HUES48 (cell line): ENCODE results near the gene ABHD16A.
"Not testable (repeated sequence)": the region's sequence is repeated elsewhere in the genome, so short reads cannot be mapped to it uniquely, and the experiment has no call there.

Experiments used
- H3K27ac ChIP-seq: one replicate; pipeline ENCODE4 v1.7.0; 2013; ENCODE audit warnings: low read depth, low read length, inconsistent platforms
- H3K27me3 ChIP-seq: 2 replicates; pipeline ENCODE4 v1.6.1; 2013; ENCODE audit warnings: mild to moderate bottlenecking, low read length; ENCODE audit not compliant: control insufficient read depth, insufficient read depth
- H3K36me3 ChIP-seq: 2 replicates; pipeline ENCODE4 v1.6.1; 2013; ENCODE audit warnings: low read length; ENCODE audit not compliant: control insufficient read depth, insufficient read depth
- H3K4me1 ChIP-seq: 2 replicates; pipeline ENCODE4 v1.6.1; 2013; ENCODE audit warnings: mild to moderate bottlenecking, low read length; ENCODE audit not compliant: control insufficient read depth, insufficient read depth
- H3K4me3 ChIP-seq: 2 replicates; pipeline ENCODE4 v1.5.1; 2013; ENCODE audit warnings: mild to moderate bottlenecking, low read depth, low read length
- H3K9ac ChIP-seq: 2 replicates; pipeline ENCODE4 v1.6.1; 2013; ENCODE audit warnings: mild to moderate bottlenecking, low read depth, low read length, moderate library complexity
- H3K9me3 ChIP-seq: 2 replicates; pipeline ENCODE4 v1.6.1; 2013; ENCODE audit warnings: low read length; ENCODE audit not compliant: control insufficient read depth, insufficient read depth

ABHD16A gene

DNA sequence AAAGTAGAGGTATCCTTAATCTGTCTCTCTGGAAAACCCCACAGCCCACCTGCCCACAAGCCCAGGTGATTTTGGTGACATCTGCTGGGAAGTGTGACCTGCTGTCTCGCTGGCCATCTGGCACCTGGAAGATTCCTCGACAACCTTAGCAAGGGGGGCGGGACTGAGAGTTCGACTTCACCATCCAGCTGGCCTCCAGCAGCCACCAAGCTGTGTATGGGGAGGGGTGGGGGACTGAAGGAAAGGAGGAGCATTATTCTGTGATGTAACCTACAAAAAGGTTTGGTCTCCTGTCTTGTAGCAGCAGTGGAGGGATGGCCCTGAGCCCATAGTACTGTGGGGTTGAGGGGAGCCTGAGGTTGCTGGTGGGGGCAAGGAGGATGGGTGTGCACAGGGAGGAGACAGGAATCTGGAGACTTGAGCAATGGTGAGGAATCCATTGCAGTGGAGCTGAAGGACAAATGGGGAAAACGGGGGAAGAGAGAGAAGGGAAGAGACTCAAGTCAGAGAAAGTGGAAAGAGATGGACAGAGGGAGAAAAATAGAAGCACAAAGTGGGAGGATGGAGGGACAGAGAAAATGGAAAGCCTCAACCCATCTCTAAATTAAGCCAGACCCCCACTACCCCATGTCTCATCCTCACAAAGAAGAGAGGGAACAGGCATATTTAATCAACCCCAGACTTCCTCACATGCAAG lies 7.5 kb upstream of the ABHD16A start:
- Histone ChIP-seq H3K9ac (no peak overlapping the region), H3K36me3 (no peaks in the 10 kb centered on the region), H3K4me1 (peaks cover 19% of the 10 kb centered on the region), H3K27ac (no peak overlapping the region), H3K4me3 (no peak overlapping the region), H3K9me3 (no peaks in the 10 kb centered on the region), H3K27me3 (no peaks in the 10 kb centered on the region)

DNA sequence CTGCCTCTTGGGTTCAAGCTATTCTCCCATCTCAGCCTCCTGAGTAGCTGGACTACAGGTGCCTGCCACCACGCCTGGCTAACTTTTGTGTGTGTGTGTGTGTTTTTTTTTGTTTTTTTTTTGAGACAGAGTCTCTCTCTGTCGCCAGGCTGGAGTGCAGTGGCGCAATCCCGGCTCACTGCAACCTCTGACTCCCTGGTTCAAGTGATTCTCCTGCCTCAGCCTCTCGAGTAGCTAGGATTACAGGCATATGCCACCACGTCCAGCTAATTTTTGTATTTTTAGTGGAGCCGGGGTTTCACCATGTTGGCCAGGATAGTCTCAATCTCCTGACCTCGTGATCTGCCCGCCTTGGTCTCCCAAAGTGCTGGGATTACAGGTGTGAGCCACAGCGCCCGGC lies 6.0 kb upstream of the ABHD16A start:
- not testable (repeated sequence) for H3K9me3 ChIP-seq, H3K36me3 ChIP-seq, H3K27me3 ChIP-seq, H3K27ac ChIP-seq, H3K4me3 ChIP-seq, H3K4me1 ChIP-seq, H3K9ac ChIP-seq

DNA sequence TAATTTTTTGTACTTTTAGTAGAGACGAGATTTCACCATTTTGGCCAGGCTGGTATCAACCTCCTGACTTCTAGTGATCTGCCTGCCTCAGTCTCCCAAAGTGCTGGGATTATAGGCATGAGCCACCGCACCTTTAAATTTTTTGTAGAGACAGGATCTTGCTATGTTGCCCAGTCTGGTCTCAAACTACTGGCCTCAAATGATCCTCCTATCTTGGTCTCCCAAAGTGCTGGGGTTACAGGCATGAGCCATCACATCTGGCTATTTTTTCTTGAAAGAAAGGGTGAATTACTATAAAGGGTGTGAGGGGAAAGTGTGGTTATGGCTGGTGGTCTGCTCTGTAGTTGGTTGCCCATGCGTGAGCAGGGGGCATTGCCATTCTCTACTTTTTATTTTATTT lies 5.1 kb upstream of the ABHD16A start:
- H3K4me1 ChIP-seq, result no peaks in the 10 kb centered on the region
- no peaks in the 10 kb centered on the region for H3K9me3 ChIP-seq
- no peak overlapping the region for H3K27ac ChIP-seq
- no peak overlapping the region for H3K9ac ChIP-seq
- H3K36me3 ChIP-seq, result no peaks in the 10 kb centered on the region
- H3K27me3 ChIP-seq, result no peaks in the 10 kb centered on the region
- H3K4me3 ChIP-seq, result no peak overlapping the region

DNA sequence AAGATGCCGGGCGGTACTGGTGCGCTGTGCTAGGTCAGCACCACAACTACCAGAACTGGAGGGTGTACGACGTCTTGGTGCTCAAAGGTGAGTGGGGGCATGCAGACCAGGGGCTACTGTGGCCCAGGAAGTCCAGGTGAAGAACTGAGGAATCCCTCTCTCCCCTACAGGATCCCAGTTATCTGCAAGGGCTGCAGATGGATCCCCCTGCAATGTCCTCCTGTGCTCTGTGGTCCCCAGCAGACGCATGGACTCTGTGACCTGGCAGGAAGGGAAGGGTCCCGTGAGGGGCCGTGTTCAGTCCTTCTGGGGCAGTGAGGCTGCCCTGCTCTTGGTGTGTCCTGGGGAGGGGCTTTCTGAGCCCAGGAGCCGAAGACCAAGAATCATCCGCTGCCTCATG lies 4.6 kb upstream of the ABHD16A start:
- no peak overlapping the region for H3K9ac ChIP-seq
- no peaks in the 10 kb centered on the region for H3K36me3 ChIP-seq
- H3K9me3 ChIP-seq, result no peaks in the 10 kb centered on the region
- H3K4me1 ChIP-seq, result no peaks in the 10 kb centered on the region
- H3K27me3 ChIP-seq, result no peaks in the 10 kb centered on the region
- H3K4me3 ChIP-seq, result no peak overlapping the region
- no peak overlapping the region for H3K27ac ChIP-seq

DNA sequence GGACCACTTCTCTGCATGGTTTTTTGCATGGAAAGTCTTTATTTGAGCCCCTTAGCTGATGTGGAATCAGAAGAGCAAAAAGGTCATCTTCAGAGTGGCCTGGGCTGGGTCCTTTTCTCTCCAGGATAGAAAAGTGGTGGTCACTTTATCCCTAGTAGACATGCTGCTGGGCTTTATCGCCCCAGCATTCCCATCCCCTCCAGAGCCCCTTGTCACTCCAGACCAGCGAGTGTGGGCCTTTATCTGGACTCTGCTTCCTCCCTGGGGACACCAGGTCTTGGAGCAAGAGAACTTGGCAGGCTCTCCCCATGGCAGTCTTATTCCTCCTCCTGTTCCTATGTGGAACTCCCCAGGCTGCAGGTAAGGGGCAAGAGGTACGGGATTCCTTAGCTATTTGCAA lies 3.5 kb upstream of the ABHD16A start, which contains the start of gene LY6G6F:
Gene LY6G6F, plus strand, starts transcription at position 268 of the 400 bp plus-strand sequence. Its CDS starts 41 bp downstream, at position 309.
- Histone ChIP-seq H3K27me3 (no peaks in the 10 kb centered on the region), H3K9me3 (no peaks in the 10 kb centered on the region), H3K9ac (no peak within 1 kb of the TSS), H3K4me3 (no peak within 1 kb of the TSS), H3K4me1 (0 out of 2 replicates have a peak, but pooled peaks cover 7% of the 10 kb centered on the region), H3K27ac (no peak within 1 kb of the TSS), H3K36me3 (no peaks in the 10 kb centered on the region)

DNA sequence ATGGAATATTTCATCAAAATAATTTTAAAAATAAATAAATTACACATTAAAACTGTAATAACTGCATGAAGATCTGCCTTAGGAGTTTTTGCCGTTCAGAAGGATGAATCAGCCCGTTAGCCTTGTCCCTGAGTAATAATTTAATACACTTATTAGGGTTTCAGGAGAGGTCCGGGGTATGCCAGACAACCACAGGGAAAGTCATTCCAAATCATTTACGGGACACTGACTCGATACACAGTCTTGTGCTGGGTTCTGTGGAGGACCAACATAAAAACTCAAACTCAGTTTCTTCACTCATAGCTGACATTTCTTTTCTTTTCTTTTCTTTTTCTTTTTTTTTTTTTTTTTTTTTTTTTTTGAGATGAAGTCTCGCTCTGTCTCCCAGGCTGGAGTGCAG lies 2.8 kb upstream of the ABHD16A start:
- 0 out of 2 replicates have a peak, but pooled peaks cover 7% of the 10 kb centered on the region for H3K4me1 ChIP-seq
- no peak overlapping the region for H3K9ac ChIP-seq
- no peaks in the 10 kb centered on the region for H3K27me3 ChIP-seq
- no peaks in the 10 kb centered on the region; the same call in 1 of the 2 replicates for H3K36me3 ChIP-seq
- H3K27ac ChIP-seq, result no peak overlapping the region
- no peak overlapping the region for H3K4me3 ChIP-seq
- H3K9me3 ChIP-seq, result no peaks in the 10 kb centered on the region

DNA sequence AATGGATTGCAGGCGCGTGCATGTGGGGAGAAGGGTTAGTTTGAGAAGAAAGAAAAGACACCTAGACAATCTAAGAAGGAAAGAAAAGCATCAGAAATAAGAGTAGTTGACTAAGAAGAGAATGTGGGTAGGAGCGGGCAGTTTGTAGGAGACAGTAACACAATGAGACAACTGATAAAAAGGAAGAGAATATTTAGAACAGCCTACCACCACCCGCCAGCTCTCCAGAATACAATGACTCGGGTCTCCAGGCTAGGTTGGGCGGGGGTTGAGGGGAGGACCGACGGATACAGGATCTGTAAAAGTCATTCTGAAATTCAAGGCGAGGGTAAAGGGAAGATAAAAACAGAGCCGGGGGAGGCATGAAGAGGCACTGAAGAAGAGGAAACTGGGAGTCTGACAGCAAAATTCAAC lies 712 bp downstream of the ABHD16A start:
- H3K27ac ChIP-seq, result peak overlapping the region; percentile 93
- peak overlapping the region; percentile 89 for H3K4me3 ChIP-seq
- H3K27me3 ChIP-seq, result no peaks in the 10 kb centered on the region
- H3K4me1 ChIP-seq, result 0 out of 2 replicates have a peak, but pooled peaks cover 7% of the 10 kb centered on the region
- peak overlapping the region; percentile 75 for H3K9ac ChIP-seq
- peaks cover 17% of the 10 kb centered on the region; the same call in 1 of the 2 replicates for H3K36me3 ChIP-seq
- H3K9me3 ChIP-seq, result no peaks in the 10 kb centered on the region

DNA sequence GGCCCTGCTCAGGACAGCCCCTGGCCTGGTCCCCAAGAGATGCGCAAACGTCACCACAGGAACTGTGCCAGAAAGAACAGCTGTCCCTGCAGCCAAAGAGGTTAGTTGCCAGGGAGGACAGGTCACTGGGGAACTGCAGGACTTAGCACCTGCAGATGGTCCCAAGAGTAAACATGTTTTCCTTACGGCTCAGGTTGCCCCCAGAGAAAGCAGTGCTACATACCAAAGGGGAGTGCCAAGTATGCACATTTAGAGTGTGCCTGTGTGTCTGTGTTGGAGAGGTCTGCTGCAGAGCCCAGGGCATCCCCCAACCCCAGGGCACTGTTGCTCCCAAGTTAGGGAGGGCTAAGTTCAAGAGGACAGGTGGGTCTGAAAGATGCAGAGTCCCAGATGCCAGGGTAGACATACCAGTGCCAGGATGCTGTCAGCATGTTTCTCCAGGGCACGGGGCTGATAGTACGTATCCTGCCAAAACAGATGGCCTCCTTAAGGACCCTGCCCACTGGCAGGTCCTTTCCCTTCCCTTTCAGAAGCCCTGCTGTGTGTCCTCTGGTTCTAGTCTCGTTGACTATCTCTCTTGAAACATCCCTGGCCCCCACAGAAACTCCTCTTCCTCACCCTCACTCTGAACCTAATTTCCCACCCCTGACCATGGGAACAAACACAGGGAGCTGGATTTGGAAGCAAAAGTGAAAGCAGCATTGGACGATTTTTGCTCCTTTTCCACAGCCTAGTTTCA lies 1.3 kb downstream of the ABHD16A start:
- peaks cover 21% of the 10 kb centered on the region; the same call in 1 of the 2 replicates for H3K36me3 ChIP-seq
- no peaks in the 10 kb centered on the region for H3K27me3 ChIP-seq
- H3K9me3 ChIP-seq, result no peaks in the 10 kb centered on the region
- peak overlapping the region; percentile 75; the same call in 1 of the 2 replicates for H3K9ac ChIP-seq
- H3K27ac ChIP-seq, result peak overlapping the region; percentile 93
- peak overlapping the region; percentile 89 for H3K4me3 ChIP-seq
- H3K4me1 ChIP-seq, result 0 out of 2 replicates have a peak, but pooled peaks cover 7% of the 10 kb centered on the region

DNA sequence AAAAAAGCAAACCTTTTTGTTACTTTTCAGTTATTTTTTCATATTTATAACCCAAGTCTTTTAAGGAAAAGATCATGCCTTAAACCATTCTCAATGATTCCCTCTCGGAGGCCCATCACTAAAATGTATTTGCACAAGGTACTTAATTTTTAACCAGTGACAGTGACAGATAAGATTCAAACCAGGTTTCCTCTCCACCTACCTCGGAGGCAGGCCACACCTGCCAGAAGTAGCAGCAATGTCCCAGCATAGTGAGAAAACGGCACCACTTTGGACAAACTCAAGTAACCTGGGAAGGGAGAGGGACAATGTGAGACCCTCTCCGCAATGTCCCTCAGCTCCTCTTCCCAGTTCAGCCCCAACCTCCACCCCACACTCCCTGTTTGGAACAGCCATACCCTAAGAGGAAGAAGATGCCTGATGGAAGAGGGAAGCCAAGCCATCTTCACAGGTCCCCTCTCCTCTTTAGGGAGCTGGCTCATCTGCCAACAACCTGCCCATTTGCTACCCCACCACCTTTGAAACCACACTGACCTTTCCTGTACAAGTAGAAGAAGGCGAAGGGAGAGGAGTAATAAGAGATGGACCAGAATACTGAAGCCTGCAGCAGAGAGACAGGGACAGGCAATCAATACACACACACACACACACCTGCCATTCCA lies 2.3 kb downstream of the ABHD16A start:
- Histone ChIP-seq H3K4me1 (0 out of 2 replicates have a peak, but pooled peaks cover 7% of the 10 kb centered on the region), H3K36me3 (peaks cover 28% of the 10 kb centered on the region), H3K27ac (no peak overlapping the region), H3K27me3 (no peaks in the 10 kb centered on the region), H3K4me3 (no peak overlapping the region), H3K9ac (no peak overlapping the region), H3K9me3 (no peaks in the 10 kb centered on the region)

DNA sequence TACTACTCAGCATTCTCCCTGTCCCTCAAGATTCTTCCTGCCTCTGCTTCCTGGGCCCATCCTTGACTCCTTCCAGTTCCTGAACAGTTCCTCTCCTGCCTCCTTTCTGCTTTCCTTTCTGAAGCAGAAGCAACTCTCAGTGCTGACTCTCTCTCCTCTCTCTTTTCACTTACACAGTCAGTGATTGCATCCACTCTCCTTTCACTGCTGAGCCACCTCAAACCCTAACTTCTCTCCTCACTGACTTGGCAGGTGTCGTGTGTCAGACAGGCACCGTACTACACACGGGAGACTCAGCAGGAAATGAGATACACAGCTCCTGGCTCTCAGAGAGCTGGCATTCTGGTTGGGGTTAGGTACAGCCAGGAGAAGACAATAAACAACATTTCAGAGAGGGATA lies 5.6 kb downstream of the ABHD16A start:
- H3K36me3 ChIP-seq, result peaks cover 52% of the 10 kb centered on the region
- H3K27me3 ChIP-seq, result no peaks in the 10 kb centered on the region
- H3K27ac ChIP-seq, result no peak overlapping the region
- no peaks in the 10 kb centered on the region for H3K9me3 ChIP-seq
- no peak overlapping the region for H3K9ac ChIP-seq
- no peak overlapping the region for H3K4me3 ChIP-seq
- 0 out of 2 replicates have a peak, but pooled peaks cover 7% of the 10 kb centered on the region for H3K4me1 ChIP-seq
